KMS-11 (cell line): ENCODE data around the gene SMIM38.

Experiments used
- H2AFZ ChIP-seq: fragments of 200-600 bp; sonication (generic); 2 replicates; pipeline ENCODE4 v1.6.1; 2016; ENCODE audit warnings: antibody characterized with exemption, mixed run types, low read depth
- H3K27ac ChIP-seq: fragments of 200-600 bp; sonication (generic); 2 replicates; pipeline ENCODE4 v1.6.1; 2016; ENCODE audit warnings: mild to moderate bottlenecking, mixed run types
- H3K27me3 ChIP-seq: fragments of 200-600 bp; sonication (generic); 2 replicates; pipeline ENCODE4 v1.6.1; 2017; ENCODE audit warnings: mild to moderate bottlenecking, low read depth, mixed run types, moderate library complexity; ENCODE audit not compliant: insufficient read depth
- H3K36me3 ChIP-seq: fragments of 200-600 bp; sonication (generic); 2 replicates; pipeline ENCODE4 v1.6.1; 2017; ENCODE audit warnings: mild to moderate bottlenecking, mixed run types; ENCODE audit not compliant: insufficient read depth
- H3K4me1 ChIP-seq: fragments of 200-600 bp; sonication (generic); 2 replicates; pipeline ENCODE4 v1.6.1; 2016; ENCODE audit warnings: mild to moderate bottlenecking, low read depth, mixed run types; ENCODE audit not compliant: poor library complexity, severe bottlenecking
- H3K4me2 ChIP-seq: fragments of 200-600 bp; sonication (generic); 2 replicates; pipeline ENCODE4 v1.7.0; 2016; ENCODE audit warnings: mild to moderate bottlenecking, mixed run types
- H3K4me3 ChIP-seq: fragments of 200-600 bp; sonication (generic); IDR thresholded peaks from 2 replicates; pipeline ENCODE4 v1.6.1; 2017; ENCODE audit warnings: low read depth, low read length, mixed read lengths; ENCODE audit not compliant: insufficient read depth
- H3K79me2 ChIP-seq: fragments of 200-600 bp; sonication (generic); 2 replicates; pipeline ENCODE4 v1.6.1; 2016; ENCODE audit warnings: low read depth, mixed run types; ENCODE audit not compliant: insufficient read depth
- H3K9ac ChIP-seq: fragments of 200-600 bp; sonication (generic); 2 replicates; pipeline ENCODE4 v1.6.1; 2016; ENCODE audit warnings: mild to moderate bottlenecking, mixed run types
- H4K20me1 ChIP-seq: fragments of 200-600 bp; sonication (generic); 2 replicates; pipeline ENCODE4 v1.6.1; 2016; ENCODE audit warnings: mild to moderate bottlenecking, mixed run types; ENCODE audit not compliant: insufficient read depth
- TF ChIP-seq, protein P1 (sequence below): fragments of 200-600 bp; sonication (generic); conservative IDR thresholded peaks from 2 replicates; pipeline ENCODE4 v1.6.1; 2017; ENCODE audit warnings: low read depth, mild to moderate bottlenecking, antibody characterized with exemption, low read length, moderate library complexity, mixed read lengths

Gene SMIM38

DNA sequence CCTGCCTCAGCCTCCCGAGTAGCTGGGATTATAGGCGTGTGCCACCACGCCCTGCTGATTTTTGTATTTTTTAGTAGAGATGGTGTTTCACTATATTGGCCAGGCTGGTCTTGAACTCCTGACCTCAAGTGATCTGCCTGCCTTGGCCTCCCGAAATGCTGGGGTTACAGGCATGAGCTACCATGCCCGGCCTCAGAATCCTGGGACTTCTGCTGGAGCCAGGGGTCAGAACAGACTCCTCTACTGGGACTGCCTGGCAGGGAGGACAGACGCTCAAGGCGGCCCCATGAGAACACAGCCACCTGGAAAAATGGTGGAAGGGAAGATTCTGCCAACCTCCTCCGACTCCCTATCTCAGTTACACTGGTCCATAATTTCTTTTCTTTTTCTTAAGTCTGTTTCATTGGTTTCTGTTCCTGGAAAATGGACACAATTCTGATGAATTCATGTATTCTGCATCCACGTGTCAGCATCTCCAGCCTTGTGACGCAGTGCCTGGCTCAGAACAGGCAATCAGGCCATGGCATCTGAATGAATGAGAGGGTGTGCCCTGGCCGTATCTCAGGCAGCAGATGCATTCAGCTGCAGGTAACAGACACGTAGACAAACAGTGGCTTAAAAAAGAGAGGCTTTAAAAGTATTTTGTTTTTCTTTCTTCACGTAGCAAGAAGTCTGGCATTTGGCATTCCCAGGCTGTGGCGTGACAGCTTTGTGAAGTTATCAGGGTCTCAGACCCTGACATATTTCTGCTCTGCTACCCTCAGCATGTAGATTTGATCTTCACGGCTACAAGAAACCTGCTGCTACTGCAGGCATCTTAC is 4.8 kb downstream of the SMIM38 start:
- Histone ChIP-seq H3K27me3 (peaks cover 2% of the 10 kb centered on the region; the same call in 1 of the 2 replicates), H3K4me2 (no peak overlapping the region), H3K79me2 (no peaks in the 10 kb centered on the region), H3K4me3 (no peak overlapping the region), H3K9ac (no peak overlapping the region), H2AFZ (no peak overlapping the region), H4K20me1 (no peaks in the 10 kb centered on the region), H3K27ac (no peak overlapping the region), H3K36me3 (no peaks in the 10 kb centered on the region), H3K4me1 (no peaks in the 10 kb centered on the region)
- TF ChIP-seq, protein P1, sequence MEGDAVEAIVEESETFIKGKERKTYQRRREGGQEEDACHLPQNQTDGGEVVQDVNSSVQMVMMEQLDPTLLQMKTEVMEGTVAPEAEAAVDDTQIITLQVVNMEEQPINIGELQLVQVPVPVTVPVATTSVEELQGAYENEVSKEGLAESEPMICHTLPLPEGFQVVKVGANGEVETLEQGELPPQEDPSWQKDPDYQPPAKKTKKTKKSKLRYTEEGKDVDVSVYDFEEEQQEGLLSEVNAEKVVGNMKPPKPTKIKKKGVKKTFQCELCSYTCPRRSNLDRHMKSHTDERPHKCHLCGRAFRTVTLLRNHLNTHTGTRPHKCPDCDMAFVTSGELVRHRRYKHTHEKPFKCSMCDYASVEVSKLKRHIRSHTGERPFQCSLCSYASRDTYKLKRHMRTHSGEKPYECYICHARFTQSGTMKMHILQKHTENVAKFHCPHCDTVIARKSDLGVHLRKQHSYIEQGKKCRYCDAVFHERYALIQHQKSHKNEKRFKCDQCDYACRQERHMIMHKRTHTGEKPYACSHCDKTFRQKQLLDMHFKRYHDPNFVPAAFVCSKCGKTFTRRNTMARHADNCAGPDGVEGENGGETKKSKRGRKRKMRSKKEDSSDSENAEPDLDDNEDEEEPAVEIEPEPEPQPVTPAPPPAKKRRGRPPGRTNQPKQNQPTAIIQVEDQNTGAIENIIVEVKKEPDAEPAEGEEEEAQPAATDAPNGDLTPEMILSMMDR = no peak

DNA sequence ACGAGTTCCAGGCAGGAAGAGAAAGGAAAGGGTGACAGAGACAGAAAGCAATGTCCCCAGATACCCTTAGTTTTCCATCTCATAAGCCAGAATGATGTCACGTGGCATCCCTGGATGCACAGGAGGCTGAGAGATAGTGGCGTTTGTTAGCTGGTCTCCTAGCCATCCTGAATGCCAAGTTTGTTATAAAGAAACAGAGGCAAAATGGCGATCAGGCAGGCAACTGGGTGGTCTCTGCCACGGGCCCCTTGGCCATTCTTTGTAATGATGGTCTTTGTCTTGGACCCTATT is 5.3 kb downstream of the SMIM38 start:
- Histone ChIP-seq H3K4me3 (no peak overlapping the region), H2AFZ (no peak overlapping the region), H3K4me1 (peaks cover 5% of the 10 kb centered on the region), H3K36me3 (no peaks in the 10 kb centered on the region), H3K27me3 (peaks cover 2% of the 10 kb centered on the region; the same call in 1 of the 2 replicates), H3K79me2 (no peaks in the 10 kb centered on the region), H3K4me2 (no peak overlapping the region), H3K27ac (no peak overlapping the region), H3K9ac (no peak overlapping the region), H4K20me1 (no peaks in the 10 kb centered on the region)
- TF ChIP-seq, protein P1 = no peak

DNA sequence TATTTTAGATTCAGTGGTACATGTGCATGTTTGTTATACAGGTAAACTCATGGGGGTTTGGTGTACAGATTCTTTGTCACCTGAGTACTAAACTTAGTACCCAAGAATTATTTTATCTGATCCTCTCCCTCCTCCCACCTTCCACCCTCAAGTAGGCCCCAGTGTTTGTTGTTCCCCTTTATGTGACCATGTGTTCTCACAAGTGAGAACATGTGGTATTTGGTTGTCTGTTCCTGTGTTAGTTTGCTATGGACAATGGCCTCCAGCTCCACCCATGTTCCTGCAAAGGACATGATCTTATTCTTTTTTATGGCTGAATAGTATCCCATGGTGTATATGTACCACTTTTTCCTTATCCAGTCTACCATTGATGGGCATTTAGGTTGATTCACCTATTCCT is 6.8 kb downstream of the SMIM38 start:
- Histone ChIP-seq H3K9ac (no peak overlapping the region), H3K4me2 (no peak overlapping the region), H3K27ac (no peak overlapping the region), H3K4me3 (no peak overlapping the region), H3K27me3 (peaks cover under 1% of the 10 kb centered on the region), H3K79me2 (no peaks in the 10 kb centered on the region), H3K36me3 (no peaks in the 10 kb centered on the region), H2AFZ (no peak overlapping the region), H3K4me1 (peaks cover 20% of the 10 kb centered on the region), H4K20me1 (no peaks in the 10 kb centered on the region)
- TF ChIP-seq, protein P1 = no peak

DNA sequence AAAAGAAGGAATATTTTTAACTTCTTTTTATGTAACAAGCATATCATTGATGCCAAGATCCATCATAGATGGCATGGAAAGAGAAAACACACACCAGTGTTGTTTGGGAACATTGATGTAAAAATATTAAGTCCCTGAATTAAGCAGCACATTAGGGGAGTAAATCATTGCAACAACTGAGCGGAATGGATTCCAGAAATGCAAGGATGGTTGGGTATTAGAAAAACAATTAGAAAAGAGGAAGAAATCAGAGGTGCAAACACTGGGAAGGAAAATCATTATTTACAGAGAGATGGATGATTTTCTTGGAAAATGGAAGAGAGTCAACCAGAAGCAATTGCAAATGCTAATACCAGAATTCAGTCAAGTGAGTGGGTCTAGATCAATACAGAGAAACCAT is 8.1 kb downstream of the SMIM38 start:
- TF ChIP-seq, protein P1 = no peak
- Histone ChIP-seq H3K9ac (no peak overlapping the region), H3K4me2 (no peak overlapping the region), H3K4me3 (no peak overlapping the region), H4K20me1 (no peaks in the 10 kb centered on the region), H3K4me1 (peaks cover 20% of the 10 kb centered on the region), H2AFZ (no peak overlapping the region), H3K79me2 (no peaks in the 10 kb centered on the region), H3K27ac (no peak overlapping the region), H3K36me3 (no peaks in the 10 kb centered on the region), H3K27me3 (no peaks in the 10 kb centered on the region; the same call in 1 of the 2 replicates)
